Measurements from ENCODE around the gene CXXC5. TPM values are rescaled to one million over a fixed set of nuclear protein-coding genes. Genes with fewer than 3 reads are reported as not detected.

The CXXC5 gene
- total RNA-seq, 1 donor from 2014 or later: 75.7 TPM

- intact Hi-C loops (cut with micrococcal nuclease): loop anchor here (5.0 kb wide), 1 partner anchor 50 kb away; no protein-coding TSS in a partner anchor
- ATAC-seq: no peak
Measured at GRCh38 chr5:139636975-139637408, 11.2 kb upstream of the CXXC5 start.

GRCh38 chr5:139637438-139638089 lies 10.6 kb upstream of the CXXC5 start:
- intact Hi-C loops (cut with micrococcal nuclease): loop anchor here (5.0 kb wide), 1 partner anchor 50 kb away; no protein-coding TSS in a partner anchor
- DNase-seq (peak; percentile 94), ATAC-seq (peak; percentile 81)

More at GRCh38 chr5:139636975-139637408, 11.2 kb upstream of the CXXC5 start:
- DNase-seq: no peak

- DNase-seq (peak; percentile 91), ATAC-seq (peak; percentile 84)
- intact Hi-C loops (cut with micrococcal nuclease): loop anchor here (5.0 kb wide), 1 partner anchor 49 kb away; no protein-coding TSS in a partner anchor
Measured at GRCh38 chr5:139638090-139638735, 9.9 kb upstream of the CXXC5 start.

- ATAC-seq: no peak
- no peak for DNase-seq
- intact Hi-C loops (cut with micrococcal nuclease): loop anchor here (5.0 kb wide), 1 partner anchor 48 kb away; no protein-coding TSS in a partner anchor
Measured at GRCh38 chr5:139638736-139639618, 9.2 kb upstream of the CXXC5 start.

- intact Hi-C loops (cut with micrococcal nuclease): loop anchor here (5.0 kb wide), 1 partner anchor 48 kb away; no protein-coding TSS in a partner anchor
- peak; percentile 53 for DNase-seq
- no peak for ATAC-seq
Measured at GRCh38 chr5:139639619-139640380, 8.3 kb upstream of the CXXC5 start.

GRCh38 chr5:139640421-139641115 lies 7.6 kb upstream of the CXXC5 start:
- ATAC-seq (no peak), DNase-seq (no peak)
- intact Hi-C loops (cut with micrococcal nuclease): no loop called here

- intact Hi-C loops (cut with micrococcal nuclease): no loop called here
Measured at GRCh38 chr5:139641116-139642080, 6.8 kb upstream of the CXXC5 start.

DNA sequence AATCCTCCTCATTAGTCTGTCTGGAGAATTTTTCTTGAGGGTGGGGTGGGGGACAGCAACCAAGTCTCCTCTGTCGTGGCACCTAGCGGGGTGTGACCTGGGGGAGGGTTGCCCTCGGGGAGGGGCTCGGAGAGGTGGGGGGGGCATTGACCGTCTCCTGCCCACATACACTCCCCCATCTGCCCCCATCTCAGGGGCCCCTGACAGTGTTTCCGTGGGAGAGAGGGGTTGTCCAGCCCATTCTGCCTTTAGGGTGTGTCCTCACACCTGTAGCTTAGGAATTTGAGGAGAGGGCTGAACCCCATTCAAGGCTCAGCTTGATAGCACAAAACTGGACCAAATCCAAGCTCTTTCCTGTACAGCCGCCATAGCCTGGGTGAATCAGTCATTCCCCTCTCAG lies 5.9 kb upstream of the CXXC5 start:
- no peak for DNase-seq
- intact Hi-C loops (cut with micrococcal nuclease): no loop called here
- ATAC-seq: no peak

More at GRCh38 chr5:139641116-139642080, 6.8 kb upstream of the CXXC5 start:
- no peak for DNase-seq
- ATAC-seq: no peak

GRCh38 chr5:139642891-139643871 lies 5.0 kb upstream of the CXXC5 start:
- DNase-seq (peak; percentile 20), ATAC-seq (no peak)
- intact Hi-C loops (cut with micrococcal nuclease): no loop called here

GRCh38 chr5:139644001-139644456 lies 4.1 kb upstream of the CXXC5 start:
- ATAC-seq (no peak), DNase-seq (peak; percentile 14)
- intact Hi-C loops (cut with micrococcal nuclease): no loop called here

GRCh38 chr5:139644646-139645429 lies 3.3 kb upstream of the CXXC5 start:
- intact Hi-C loops (cut with micrococcal nuclease): no loop called here
- peak; percentile 4 for DNase-seq
- ATAC-seq: no peak

GRCh38 chr5:139645430-139645871 lies 2.7 kb upstream of the CXXC5 start:
- DNase-seq: no peak
- ATAC-seq: no peak
- intact Hi-C loops (cut with micrococcal nuclease): no loop called here

DNA sequence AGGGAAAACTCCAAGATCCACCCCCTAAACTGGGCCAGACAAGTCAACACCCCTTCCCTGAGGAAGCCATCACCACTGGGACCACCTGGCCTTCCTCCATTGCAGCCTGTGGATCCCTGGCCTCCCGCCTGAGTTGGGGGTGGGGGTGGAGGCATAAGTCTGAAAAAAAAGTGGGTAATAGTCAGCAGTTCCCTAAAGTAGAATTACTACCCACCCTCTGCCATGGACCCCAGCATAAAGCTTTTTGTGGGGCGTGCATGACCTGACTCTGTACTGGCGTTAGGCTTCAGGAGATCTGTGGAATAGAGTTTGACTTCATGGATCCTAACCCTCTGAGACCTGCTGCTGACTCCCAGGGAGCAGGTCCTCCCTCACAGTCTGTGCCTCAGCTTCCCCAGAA lies 2.0 kb upstream of the CXXC5 start:
- peak; percentile 14 for DNase-seq
- no peak for ATAC-seq
- intact Hi-C loops (cut with micrococcal nuclease): no loop called here

- peak; percentile 47 for DNase-seq
- intact Hi-C loops (cut with micrococcal nuclease): no loop called here
- no peak for ATAC-seq
Measured at GRCh38 chr5:139646912-139647505, 1.1 kb upstream of the CXXC5 start.
